HFFc6 (cell line): ENCODE data around the gene MYOCOS. TPM values are rescaled to one million over a fixed set of nuclear protein-coding genes. Genes with fewer than 3 reads are reported as not detected.

ENCODE experiments used
- DNase-seq: peaks from one replicate; pipeline ENCODE4 v3.0.0-alpha.2; 2018
- H3K27ac Mint-ChIP-seq: 2 replicates; pipeline ENCODE4 v1.8.0; 2020; ENCODE audit warnings: mild to moderate bottlenecking, mixed read lengths
- H3K27me3 Mint-ChIP-seq: 2 replicates; pipeline ENCODE4 v1.8.0; 2021; ENCODE audit warnings: mild to moderate bottlenecking, moderate library complexity, mixed read lengths; ENCODE audit not compliant: insufficient read depth
- H3K36me3 Mint-ChIP-seq: 2 replicates; pipeline ENCODE4 v1.8.0; 2021; ENCODE audit warnings: low read depth, mixed read lengths
- H3K4me1 Mint-ChIP-seq: 2 replicates; pipeline ENCODE4 v1.8.0; 2020; ENCODE audit warnings: low read depth, mixed read lengths
- H3K4me3 Mint-ChIP-seq: 2 replicates; pipeline ENCODE4 v1.8.0; 2020; ENCODE audit warnings: mild to moderate bottlenecking, moderate library complexity, mixed read lengths
- H3K9me3 Mint-ChIP-seq: 2 replicates; pipeline ENCODE4 v1.8.0; 2020; ENCODE audit warnings: mild to moderate bottlenecking, mixed read lengths
- total RNA-seq, 6 experiments: library from RNA; stranded (reverse); fragmentation: NEBNext Ultra II Directional; extraction: Animal tissue kit (Norgen Biotek cat#: 25700); gene quantifications; 2 replicates in 1 of 6; 3 replicates in 5 of 6; pipeline ENCODE4 v1.2.3, GENCODE V29; 2021
- TF ChIP-seq, protein P1 (sequence below): fragments of 200-600 bp; sonication (generic); IDR thresholded peaks from 2 replicates; pipeline ENCODE4 v1.5.0; 2021; ENCODE audit warnings: antibody characterized with exemption, mild to moderate bottlenecking

The MYOCOS gene
- total RNA-seq, 6 experiments from 2014 or later = not detected

DNA sequence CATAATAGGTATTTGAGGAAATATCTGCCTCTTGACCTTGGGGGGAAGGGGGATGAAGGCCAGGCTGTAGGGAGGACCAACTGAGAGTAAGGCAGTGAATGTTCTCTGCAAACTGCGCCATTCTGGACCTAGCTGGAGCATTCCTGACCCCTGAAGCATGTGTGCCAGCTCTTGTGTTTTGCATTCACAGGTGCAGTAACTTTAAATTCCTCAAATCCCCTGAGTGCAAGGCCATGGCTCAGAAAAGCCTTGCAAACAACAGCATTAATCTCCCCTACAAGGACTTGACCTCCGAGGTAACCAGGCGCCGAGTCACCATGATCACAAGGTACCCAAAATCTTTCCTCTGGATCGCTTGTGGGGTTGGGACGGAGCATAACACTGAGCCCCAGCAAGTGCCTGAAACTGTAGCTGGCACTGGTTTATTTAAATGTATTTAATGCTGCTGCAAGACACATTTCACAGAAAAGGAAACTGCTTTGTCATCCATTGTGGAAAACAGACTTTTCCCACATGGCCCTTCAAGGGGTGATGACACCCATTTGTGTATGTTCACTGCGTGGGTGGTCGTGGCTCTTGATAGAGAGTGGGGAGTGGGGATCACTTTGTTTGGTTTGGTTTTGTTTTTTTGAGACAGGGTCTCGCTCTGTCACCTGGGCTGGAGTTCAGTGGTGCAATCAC, 1.7 kb downstream of the MYOCOS start:
- H3K27ac Mint-ChIP-seq = no peak overlapping the region
- no peak for DNase-seq
- no peaks in the 10 kb centered on the region for H3K4me1 Mint-ChIP-seq
- H3K27me3 Mint-ChIP-seq = peaks cover 12% of the 10 kb centered on the region
- no peaks in the 10 kb centered on the region for H3K36me3 Mint-ChIP-seq
- no peak overlapping the region for H3K4me3 Mint-ChIP-seq
- TF ChIP-seq, protein P1, sequence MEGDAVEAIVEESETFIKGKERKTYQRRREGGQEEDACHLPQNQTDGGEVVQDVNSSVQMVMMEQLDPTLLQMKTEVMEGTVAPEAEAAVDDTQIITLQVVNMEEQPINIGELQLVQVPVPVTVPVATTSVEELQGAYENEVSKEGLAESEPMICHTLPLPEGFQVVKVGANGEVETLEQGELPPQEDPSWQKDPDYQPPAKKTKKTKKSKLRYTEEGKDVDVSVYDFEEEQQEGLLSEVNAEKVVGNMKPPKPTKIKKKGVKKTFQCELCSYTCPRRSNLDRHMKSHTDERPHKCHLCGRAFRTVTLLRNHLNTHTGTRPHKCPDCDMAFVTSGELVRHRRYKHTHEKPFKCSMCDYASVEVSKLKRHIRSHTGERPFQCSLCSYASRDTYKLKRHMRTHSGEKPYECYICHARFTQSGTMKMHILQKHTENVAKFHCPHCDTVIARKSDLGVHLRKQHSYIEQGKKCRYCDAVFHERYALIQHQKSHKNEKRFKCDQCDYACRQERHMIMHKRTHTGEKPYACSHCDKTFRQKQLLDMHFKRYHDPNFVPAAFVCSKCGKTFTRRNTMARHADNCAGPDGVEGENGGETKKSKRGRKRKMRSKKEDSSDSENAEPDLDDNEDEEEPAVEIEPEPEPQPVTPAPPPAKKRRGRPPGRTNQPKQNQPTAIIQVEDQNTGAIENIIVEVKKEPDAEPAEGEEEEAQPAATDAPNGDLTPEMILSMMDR = no peak
- no peaks in the 10 kb centered on the region for H3K9me3 Mint-ChIP-seq

GRCh38 chr1:171625225-171625624, 3.2 kb downstream of the MYOCOS start:
- no peaks in the 10 kb centered on the region for H3K4me1 Mint-ChIP-seq
- no peak overlapping the region for H3K27ac Mint-ChIP-seq
- H3K36me3 Mint-ChIP-seq = no peaks in the 10 kb centered on the region
- TF ChIP-seq, protein P1 = no peak
- no peak for DNase-seq
- H3K9me3 Mint-ChIP-seq = no peaks in the 10 kb centered on the region
- no peak overlapping the region for H3K4me3 Mint-ChIP-seq
- H3K27me3 Mint-ChIP-seq = peaks cover 18% of the 10 kb centered on the region

GRCh38 chr1:171627020-171627419, 5.0 kb downstream of the MYOCOS start:
- TF ChIP-seq, protein P1 = no peak
- Mint-ChIP-seq H3K9me3 (peaks cover 5% of the 10 kb centered on the region; the same call in 1 of the 2 replicates), H3K27me3 (peaks cover 16% of the 10 kb centered on the region), H3K27ac (no peak overlapping the region), H3K4me1 (no peaks in the 10 kb centered on the region), H3K4me3 (no peak overlapping the region), H3K36me3 (no peaks in the 10 kb centered on the region)
- DNase-seq = no peak

DNA sequence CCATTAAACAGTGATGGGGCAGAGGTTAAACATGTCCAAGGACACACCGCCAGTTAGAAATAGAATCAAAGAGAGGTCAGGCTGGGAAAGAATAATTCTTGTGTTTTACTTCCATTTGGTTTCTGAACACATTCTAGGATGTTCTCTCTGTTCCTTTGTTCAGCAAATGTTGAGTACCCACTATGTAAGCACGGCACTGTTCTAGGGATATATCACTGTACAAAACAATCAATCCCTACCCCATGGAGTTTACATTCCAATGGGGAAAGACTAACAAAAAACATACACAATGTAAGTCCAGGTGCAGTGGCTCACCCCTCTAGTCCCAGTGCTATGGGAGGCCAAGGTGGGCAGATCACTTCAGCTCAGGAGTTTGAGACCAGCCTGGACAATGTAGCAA, 6.2 kb downstream of the MYOCOS start:
- no peak overlapping the region for H3K4me3 Mint-ChIP-seq
- no peak for DNase-seq
- peaks cover 5% of the 10 kb centered on the region; the same call in 1 of the 2 replicates for H3K9me3 Mint-ChIP-seq
- TF ChIP-seq, protein P1 = no peak
- no peaks in the 10 kb centered on the region for H3K36me3 Mint-ChIP-seq
- no peaks in the 10 kb centered on the region for H3K4me1 Mint-ChIP-seq
- H3K27ac Mint-ChIP-seq = no peak overlapping the region
- peaks cover 18% of the 10 kb centered on the region for H3K27me3 Mint-ChIP-seq

DNA sequence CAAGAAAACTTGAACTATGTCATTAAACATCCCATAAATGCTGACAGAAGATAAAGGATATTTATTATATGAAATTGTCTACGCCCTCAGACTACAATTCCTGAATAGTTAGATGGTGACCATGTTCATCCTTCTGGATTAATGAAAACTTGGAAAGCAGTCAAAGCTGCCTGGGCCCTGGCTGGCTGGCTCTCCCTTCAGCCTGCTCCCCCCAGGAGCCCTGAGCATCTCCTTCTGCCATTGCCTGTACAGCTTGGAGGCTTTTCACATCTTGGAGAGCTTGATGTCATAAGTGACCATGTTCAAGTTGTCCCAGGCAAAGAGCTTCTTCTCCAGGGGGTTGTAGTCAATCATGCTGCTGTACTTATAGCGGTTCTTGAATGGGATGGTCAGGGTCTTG, 13.6 kb downstream of the MYOCOS start:
- Mint-ChIP-seq H3K4me3 (no peak overlapping the region), H3K27me3 (peaks cover 15% of the 10 kb centered on the region), H3K4me1 (no peaks in the 10 kb centered on the region), H3K9me3 (peaks cover 5% of the 10 kb centered on the region; the same call in 1 of the 2 replicates), H3K36me3 (no peaks in the 10 kb centered on the region), H3K27ac (no peak overlapping the region)
- TF ChIP-seq, protein P1 = no peak
- DNase-seq = no peak
